NOMO-1 treated with DMSO at 0.1 percent for 48 hours (cell line): ENCODE measurements around the gene C1QTNF4.
"Not testable (repeated sequence)": the region's sequence is repeated elsewhere in the genome, so short reads cannot be mapped to it uniquely, and the experiment has no call there.

Experiments
- DNase-seq: peaks from one replicate; lab custom pipeline; 2025; ENCODE audit not compliant: unreplicated experiment; lab: John Stamatoyannopoulos, UW

C1QTNF4 gene

DNA sequence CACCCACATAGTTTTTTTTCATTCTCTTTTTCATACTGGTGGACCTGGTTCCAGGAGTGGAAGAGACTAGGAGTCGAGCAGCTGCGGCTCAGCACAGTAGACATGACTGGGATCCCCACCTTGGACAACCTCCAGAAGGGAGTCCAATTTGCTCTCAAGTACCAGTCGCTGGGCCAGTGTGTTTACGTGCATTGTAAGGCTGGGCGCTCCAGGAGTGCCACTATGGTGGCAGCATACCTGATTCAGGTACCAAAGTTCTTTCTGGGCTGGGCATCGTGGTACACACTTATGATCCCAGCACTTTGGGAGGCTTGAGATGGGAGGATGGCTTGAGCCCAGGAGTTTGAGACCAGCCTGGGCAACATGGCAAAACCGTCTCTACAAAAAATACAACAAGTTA is 24.6 kb downstream of the C1QTNF4 start:
- DNase-seq: no peak

DNA sequence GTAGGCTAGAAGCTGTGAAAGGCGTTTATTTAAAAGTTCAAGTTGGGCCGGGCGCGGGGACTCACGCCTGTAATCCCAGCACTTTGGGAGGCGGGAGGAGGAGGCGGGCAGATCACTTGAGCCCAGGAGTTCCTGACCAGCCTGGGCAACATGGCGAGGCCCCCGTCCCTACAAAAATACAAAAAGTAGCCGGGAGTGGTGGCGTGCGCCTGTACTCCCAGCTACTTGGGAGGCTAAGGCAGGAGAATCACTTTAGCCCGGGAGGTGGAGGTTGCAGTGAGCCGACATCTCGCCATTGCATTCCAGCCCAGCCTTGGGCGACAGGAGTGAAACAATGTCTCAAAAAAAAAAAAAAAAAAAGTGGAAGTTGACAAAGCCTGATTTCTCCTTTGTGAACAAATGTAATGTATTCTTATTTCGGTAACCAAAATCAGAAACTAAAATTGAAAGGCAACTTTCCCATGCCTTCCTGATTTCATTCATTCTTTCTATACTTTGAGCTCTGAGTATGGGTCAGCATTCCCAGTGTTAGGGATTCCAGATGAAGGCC is 28.0 kb downstream of the C1QTNF4 start:
- DNase-seq: no peak

DNA sequence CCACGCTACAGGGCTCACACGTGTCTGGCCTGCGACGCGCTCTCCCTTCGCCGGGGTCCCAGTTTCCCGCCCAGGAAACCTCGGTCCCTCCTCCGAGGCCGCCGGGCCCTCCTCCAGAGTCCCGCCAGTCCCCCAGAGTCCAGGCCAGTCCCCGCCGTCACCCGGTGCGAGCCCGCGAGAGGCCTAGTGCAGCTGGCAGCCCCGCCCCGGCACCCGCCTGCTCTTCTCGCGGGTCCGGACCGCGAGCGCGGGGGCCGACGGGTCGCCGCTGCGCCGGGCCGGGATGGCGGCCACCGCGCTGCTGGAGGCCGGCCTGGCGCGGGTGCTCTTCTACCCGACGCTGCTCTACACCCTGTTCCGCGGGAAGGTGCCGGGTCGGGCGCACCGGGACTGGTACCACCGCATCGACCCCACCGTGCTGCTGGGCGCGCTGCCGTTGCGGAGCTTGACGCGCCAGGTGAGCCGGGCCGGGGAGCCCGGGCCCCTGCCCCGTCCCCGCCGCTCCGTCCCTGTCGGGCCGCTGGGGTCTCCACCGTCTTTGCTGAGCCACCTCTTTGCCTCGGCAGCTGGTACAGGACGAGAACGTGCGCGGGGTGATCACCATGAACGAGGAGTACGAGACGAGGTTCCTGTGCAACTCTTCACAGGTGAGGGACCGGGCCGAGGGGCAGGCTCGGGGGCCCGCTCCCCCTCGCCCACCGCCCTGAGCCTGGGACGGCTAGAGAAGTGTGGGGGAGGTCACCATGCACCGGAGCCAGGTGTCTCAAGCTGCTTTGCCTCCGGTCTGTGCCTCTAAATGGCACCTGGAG is 28.7 kb downstream of the C1QTNF4 start, which contains the start of gene PTPMT1:
Gene PTPMT1 (plus strand): TSS at position 260 of the 809 bp plus-strand sequence. CDS start 24 bp downstream, at position 284.
- DNase-seq: peak; percentile 60

DNA sequence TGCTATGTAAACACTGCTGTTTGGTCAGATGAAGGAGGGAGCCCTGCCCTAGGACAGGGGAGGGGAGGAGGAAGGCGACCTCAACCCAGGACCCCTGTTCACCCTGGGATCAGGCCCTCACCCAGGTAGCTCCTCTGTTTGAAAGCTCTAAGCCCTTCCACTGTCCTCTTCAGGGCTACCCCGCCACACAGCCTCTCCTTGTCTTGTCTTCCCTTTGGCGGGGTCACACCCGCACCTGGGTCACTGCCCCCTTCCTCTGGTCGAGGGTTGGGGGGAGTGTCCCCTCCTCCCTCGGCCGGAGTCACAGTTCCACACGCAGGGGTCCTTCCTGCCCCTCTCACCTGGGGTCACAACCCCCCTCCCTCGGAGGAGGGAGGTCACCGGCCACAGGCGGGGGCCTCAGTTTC is 29.3 kb downstream of the C1QTNF4 start:
- no peak for DNase-seq

DNA sequence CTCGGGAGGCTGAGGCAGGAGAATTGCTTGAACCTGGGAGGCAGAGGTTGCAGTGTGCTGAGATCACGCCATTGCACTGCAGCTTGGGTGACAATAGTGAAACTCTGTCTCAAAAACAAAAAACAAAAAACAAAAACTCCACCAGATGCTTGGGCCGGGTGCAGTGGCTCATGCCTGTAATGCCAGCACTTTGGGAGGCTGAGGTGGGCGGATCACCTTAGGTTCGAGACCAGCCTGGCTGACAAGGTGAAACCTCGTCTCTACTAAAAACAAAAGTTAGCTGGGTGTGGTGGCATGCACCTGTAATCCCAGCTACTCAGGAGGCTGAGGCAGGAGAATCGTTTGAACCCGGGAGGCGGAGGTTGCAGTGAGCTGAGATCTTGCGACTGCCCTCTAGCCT is 29.8 kb downstream of the C1QTNF4 start:
- not testable (repeated sequence) for DNase-seq

DNA sequence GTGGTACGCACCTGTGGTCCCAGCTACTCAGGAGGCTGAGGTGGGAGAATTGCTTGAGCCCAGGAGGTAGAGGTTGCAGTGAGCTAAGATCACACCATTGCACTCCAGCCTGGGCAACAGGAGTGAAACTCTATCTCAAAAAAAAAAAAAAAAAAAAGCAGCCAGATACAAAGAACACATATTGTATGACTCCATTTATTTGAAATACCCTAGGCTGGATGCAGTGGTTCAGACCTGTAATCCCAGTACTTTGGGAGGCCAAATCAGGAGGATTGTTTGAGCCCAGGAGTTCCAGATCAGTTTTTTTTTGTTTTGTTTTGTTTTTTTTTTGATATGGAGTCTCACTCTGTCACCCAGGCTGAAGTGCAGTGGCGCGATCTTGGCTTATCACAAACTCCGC is 31.8 kb downstream of the C1QTNF4 start:
- DNase-seq: not testable (repeated sequence)

DNA sequence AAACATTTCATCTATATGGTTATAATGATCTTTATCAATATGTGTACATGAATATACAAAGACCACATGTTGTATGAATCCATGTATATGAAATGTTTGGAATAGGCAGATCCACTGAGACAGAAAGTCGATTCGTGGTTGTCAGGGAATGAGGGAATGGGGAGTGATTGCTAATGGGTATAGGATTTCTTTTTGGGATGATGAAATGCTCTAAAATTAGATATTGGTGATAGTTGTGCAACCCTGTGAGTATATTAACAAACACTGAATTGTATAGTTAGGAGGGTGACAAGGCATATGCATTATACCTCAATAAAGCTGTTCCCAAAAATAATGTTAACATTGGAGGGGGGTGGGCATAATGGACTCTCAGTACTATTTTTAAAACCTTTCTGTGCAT is 33.8 kb downstream of the C1QTNF4 start:
- peak; percentile 36 for DNase-seq

DNA sequence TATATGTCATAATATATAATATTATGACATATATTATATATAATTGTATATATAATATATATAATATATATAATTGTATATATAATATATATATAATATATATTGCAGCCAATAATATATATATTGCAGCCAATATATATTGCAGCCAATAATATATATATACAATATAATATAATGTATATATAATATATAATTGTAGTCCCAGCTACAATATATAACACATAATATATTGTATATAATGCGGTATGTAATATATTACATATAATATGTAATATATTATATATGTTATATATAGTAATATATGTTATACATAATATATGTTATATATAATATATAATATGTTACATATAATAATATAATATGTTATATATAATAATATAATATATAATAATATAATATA is 35.5 kb downstream of the C1QTNF4 start:
- DNase-seq: no peak

DNA sequence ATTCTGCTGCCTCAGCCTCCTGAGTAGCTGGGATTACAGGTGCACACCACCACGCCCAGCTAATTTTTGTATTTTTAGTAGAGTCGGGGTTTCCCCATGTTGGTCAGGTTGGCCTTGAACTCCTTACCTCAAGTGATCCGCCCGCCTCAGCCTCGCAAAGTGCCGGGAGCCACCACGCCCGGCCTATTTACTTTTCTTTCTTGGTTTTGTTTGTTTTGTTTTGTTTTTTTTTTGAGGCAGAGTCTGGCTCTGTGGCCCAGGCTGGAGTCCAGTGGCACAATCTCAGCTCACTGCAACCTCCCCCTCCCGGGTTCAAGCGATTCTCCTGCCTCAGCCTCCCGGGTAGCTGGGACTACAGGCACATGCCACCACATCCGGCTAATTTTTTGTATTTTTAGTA is 37.2 kb downstream of the C1QTNF4 start:
- DNase-seq: not testable (repeated sequence)

DNA sequence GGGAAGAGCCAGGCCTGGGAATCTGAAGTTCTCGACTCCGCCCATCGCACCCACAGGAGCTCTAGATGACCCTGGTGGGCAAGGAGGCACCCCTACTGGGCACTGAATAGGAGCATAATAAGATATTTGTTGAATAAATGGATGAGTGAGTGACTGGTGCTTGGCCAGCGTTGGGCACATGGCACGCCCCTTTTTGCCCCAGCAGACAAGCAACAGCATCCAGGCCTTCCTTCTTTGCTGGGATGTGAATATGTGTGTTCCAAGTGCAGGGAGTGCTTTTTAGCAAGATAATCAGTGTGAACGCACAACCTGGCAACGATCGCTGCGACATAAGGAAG is 40.8 kb downstream of the C1QTNF4 start:
- no peak for DNase-seq

DNA sequence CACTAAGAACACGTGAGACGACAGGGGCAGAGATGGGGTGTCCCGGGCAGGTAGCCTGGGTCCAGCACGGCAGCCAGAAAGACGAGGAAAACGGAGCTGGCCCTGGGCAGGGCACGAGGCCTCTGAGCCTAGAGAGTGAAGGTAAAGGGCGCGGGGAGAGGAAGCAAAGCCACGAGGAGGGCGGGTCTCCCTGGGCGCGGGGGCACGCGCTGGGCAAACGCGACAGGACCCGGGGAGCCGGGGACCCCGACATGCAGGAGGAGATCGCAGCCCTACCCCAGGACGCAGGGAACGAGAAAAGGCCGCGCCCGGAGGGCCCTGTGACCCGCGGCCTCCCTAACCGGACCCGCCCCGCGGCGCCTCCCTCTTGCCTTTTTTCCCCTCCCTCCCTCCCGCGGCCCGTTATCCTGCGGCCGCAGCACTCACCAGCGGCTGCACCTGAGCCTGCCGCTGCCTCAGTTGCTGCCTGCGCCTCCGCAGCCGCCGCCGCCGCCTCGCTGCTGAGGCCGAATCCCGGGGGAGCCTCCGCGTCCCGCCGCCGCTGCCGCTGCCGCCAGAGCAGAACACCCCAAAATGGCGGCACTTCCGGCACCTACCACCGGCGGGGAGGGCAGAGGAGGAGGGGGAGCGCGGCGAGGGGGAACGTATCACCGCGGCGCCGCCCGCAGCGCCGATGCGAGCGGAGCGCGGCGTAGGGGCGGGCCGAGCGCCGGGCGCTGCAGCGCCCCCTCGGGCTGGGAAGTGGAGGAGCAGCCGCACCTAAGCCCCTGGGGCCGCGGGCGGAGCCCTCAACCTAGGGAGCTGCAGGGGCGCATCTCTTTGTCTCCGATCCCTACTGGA is 41.4 kb downstream of the C1QTNF4 start, which contains the start of gene CELF1:
Gene CELF1 (minus strand): TSS at position 567 of the 840 bp plus-strand sequence. CDS start 53,609 bp downstream, outside the sequence.
- peak; percentile 89 for DNase-seq

DNA sequence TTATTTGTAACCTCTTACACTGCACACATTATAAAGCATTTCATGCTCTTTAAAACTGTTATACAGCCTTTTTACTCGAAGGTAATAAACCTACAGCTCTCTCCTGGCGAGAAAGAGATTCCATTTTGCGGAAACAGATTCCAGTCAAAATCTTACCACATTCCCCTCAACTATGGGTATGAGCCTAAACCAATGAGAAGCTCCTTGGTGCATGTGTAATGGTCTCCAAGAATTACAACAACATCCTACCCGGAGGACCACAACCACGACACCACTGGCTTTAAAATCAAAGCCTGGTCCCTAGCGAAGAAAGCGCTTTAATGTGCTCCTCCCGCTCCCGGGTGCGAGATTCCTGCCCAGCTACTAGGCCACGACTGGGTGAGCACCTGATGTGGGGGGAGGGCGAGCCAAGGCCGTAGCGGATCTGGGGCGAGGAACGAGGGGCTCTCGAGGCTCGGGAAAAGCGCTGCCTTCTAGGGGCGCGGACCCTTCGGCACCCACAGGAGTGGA is 42.1 kb downstream of the C1QTNF4 start:
- DNase-seq: peak; percentile 15

DNA sequence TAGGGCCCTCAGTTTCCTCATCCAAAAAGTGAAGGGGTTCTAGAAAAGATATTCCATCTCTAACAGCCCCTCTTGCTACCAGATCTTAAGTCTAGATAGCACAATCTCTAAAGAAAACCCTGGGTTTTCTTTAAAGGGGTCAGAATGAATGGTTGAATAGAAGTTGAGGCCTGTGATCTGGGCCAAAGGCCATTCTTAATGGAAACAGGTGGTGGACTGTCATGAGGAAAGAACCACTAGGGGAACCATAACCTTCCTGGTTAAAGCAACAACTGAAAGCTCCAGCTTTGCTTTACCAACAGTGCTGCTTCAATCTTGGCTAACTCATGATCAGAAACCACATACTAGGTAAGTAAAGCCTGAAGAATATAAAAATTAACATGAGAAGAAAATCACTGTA is 43.1 kb downstream of the C1QTNF4 start:
- peak; percentile 39 for DNase-seq

DNA sequence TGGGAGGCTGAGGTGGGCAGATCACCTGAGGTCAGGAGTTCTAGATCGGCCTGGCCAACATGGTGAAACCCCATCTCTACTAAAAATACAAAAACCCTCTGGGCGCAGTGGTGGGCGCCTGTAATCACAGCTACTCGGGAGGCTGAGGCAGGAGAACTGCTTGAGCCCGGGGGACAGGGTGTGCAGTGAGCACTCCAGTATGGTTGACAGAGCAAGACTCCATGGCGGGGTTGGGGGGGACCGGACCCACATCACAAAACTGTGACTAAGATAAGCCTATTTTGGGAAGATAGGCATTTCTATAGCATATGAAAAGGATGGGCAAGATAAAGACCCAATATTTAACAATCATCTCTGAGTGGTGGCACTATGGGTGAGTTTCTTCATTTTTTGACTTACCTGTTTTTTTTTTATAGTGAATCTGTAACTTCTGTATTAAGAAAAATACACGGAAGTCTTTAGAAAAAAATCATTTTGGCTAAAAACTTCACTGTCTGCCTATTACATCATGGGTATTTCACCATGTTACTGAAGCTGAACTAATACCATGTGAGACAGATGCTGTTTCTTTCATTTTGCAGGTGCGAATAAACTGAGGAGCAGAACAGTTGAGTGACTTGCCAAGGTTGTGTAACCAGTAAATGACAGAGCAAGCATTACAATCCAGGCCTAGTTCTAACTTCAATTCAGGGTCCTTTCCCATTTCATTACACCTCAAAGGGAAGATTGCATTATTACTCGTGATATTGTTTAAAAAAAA is 43.7 kb downstream of the C1QTNF4 start:
- DNase-seq: peak; percentile 36

DNA sequence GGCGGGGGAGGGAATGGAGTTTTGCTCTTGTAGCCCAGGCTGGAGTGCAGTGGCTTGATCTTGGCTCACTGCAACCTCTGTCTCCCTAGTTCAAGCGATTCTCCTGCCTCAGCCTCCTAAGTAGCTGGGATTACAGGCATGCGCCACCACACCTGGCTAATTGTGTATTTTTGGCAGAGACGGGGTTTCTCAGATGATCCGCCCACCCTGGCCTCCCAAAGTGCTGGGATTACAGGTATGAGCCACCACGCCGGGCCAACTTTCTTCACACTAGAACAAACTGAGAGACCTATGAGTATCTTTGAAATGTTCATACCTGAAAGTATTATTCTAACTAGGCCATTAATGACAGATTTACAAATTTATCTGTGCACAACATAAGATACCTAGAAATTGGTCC is 47.9 kb downstream of the C1QTNF4 start:
- not testable (repeated sequence) for DNase-seq

DNA sequence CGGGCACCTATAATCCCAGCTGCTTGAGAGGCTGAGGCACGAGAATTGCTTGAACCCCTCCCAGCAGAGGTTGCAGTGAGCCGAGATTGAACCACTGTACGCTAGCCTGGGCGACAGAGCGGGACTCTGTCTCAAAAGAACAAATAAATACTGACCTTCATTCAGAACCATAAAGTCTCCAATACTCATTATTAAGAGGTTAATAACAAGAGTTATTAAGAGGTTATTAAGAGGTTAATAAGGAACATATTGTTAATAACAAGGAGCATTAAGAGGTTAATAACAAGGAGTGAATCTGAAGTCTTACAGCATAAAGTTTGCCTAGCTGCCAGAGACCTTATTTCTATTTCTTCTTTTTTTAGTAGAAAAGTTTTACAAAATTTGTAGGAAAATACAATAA is 48.9 kb downstream of the C1QTNF4 start:
- no peak for DNase-seq

DNA sequence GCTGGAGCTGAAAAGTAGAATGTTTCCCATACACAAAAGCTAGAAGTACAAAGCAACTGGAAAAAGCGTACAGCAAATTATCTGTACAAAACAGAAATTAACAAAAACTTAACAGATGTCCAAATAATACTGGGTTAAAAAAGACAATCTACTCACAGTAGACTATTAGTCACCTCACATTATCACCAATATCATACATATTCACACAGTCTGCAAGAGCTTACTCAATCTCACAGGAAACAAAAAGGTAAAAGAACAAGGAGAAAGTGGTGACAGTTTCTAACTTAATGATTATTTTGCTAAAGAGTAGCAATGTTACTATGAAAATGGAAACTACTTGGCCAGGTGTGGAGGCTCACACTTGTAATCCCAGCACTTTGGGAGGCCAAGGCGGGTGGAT is 53.1 kb downstream of the C1QTNF4 start:
- DNase-seq: no peak

DNA sequence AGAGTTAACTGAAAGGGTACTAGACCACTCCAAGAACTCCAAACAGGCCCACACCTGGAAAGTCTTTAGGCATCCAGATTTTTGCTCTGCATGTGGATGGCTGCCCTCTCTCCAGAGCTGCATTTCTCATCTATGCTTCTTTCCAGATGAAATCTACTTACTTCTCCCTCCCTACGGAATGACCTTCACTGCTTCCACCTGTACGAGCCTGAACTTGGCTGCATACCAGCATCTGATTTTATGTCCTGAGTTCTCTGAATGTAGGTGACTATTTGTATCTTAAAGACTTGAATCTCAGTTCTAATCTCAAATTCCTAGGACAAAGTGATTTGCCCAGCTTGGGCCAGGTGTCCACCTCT is 54.6 kb downstream of the C1QTNF4 start:
- no peak for DNase-seq
